IMR-90 (cell line): ENCODE results near the gene RAPGEF5. TPM values are rescaled to one million over a fixed set of nuclear protein-coding genes. Genes with fewer than 3 reads are reported as not detected.

Source experiments
- ATAC-seq: fragments of 200-7000 bp; cut with Tn5 transposase; 2 replicates; pipeline ENCODE4 v1.9.1; 2020; ENCODE audit warnings: low read depth, mild to moderate bottlenecking, moderate library complexity
- BruUV-seq: library from RNA; stranded (reverse); fragments of 400-500 nt; replicated peaks from 2 replicates; lab custom pipeline; 2021; lab: Mats Ljungman, UMichigan
- CTCF ChIA-PET: fragments of 300-600 bp; formaldehyde crosslinking; extraction: SDS; loops from one replicate; lab custom pipeline; 2021; ENCODE audit warnings: antibody characterized with exemption; lab: Yijun Ruan, JAX
- POLR2A ChIA-PET: fragments of 300-600 bp; sonication (Branson Sonifier 250); formaldehyde crosslinking; loops from one replicate; lab custom pipeline; 2022; ENCODE audit warnings: antibody characterized with exemption; ENCODE audit not compliant: unreplicated experiment; lab: Charles Lee
- DNase-seq: peaks from one replicate; pipeline ENCODE4 v3.0.0; 2013
- H2AFZ ChIP-seq: replicated peaks from 2 replicates; pipeline ENCODE3; 2013; ENCODE audit warnings: low read length, mild to moderate bottlenecking; ENCODE audit not compliant: poor library complexity
- H2AK5ac ChIP-seq: 2 replicates; pipeline ENCODE4 v1.6.1; 2013; ENCODE audit warnings: low read depth, low read length, inconsistent platforms
- H2AK9ac ChIP-seq: replicated peaks from 2 replicates; pipeline ENCODE3; 2013; ENCODE audit warnings: mild to moderate bottlenecking, low read depth, low read length, moderate library complexity; ENCODE audit not compliant: poor library complexity
- H2BK120ac ChIP-seq: 2 replicates; pipeline ENCODE4 v1.6.1; 2013; ENCODE audit warnings: low read depth, low read length, inconsistent platforms
- H2BK15ac ChIP-seq: 3 replicates; pipeline ENCODE4 v1.6.1; 2013; ENCODE audit warnings: low read depth, low read length, inconsistent platforms
- H2BK20ac ChIP-seq: 2 replicates; pipeline ENCODE4 v1.6.1; 2013; ENCODE audit warnings: low read depth, mild to moderate bottlenecking, inconsistent platforms, low read length, moderate library complexity
- H2BK5ac ChIP-seq: 2 replicates; pipeline ENCODE4 v1.6.1; 2013; ENCODE audit warnings: mild to moderate bottlenecking, low read depth, low read length, inconsistent platforms; ENCODE audit not compliant: poor library complexity, severe bottlenecking
- H3K14ac ChIP-seq: replicated peaks from 2 replicates; pipeline ENCODE4 v1.6.1; 2013; ENCODE audit warnings: low read depth, low read length, inconsistent platforms
- H3K18ac ChIP-seq: 2 replicates; pipeline ENCODE4 v1.6.1; 2013; ENCODE audit warnings: low read depth, low read length, control low read depth
- H3K23ac ChIP-seq: 2 replicates; pipeline ENCODE4 v1.6.1; 2013; ENCODE audit warnings: low read depth, low read length, inconsistent platforms
- H3K27ac ChIP-seq: 2 replicates; pipeline ENCODE4 v1.5.1; 2013; ENCODE audit warnings: mild to moderate bottlenecking, control low read depth, low read length; ENCODE audit not compliant: insufficient read depth
- H3K27me3 ChIP-seq: 2 replicates; pipeline ENCODE4 v1.6.1; 2013; ENCODE audit warnings: low read length; ENCODE audit not compliant: control insufficient read depth, insufficient read depth
- H3K36me3 ChIP-seq: 2 replicates; pipeline ENCODE4 v1.6.1; 2013; ENCODE audit warnings: low read length, mixed read lengths; ENCODE audit not compliant: control insufficient read depth, insufficient read depth
- H3K4ac ChIP-seq: 2 replicates; pipeline ENCODE4 v1.6.1; 2013; ENCODE audit warnings: low read depth, low read length, inconsistent platforms
- H3K4me1 ChIP-seq: 2 replicates; pipeline ENCODE4 v1.6.1; 2013; ENCODE audit warnings: low read length, mixed read lengths; ENCODE audit not compliant: control insufficient read depth, insufficient read depth
- H3K4me2 ChIP-seq: 2 replicates; pipeline ENCODE4 v1.6.1; 2013; ENCODE audit warnings: low read depth, mild to moderate bottlenecking, control low read depth, low read length, moderate library complexity
- H3K4me3 ChIP-seq: 2 replicates; pipeline ENCODE4 v1.5.1; 2013; ENCODE audit warnings: low read depth, mild to moderate bottlenecking, control low read depth, low read length, moderate library complexity; ENCODE audit not compliant: insufficient read depth
- H3K56ac ChIP-seq: 2 replicates; pipeline ENCODE4 v1.6.1; 2013; ENCODE audit warnings: low read length, inconsistent platforms; ENCODE audit not compliant: insufficient read depth; ENCODE audit errors: extremely low read depth
- H3K79me1 ChIP-seq, 2 experiments: 2 replicates each; pipeline ENCODE4 v1.6.1; 2013; ENCODE audit warnings: low read length in 2 of 2, inconsistent platforms in 1 of 2, low read depth in 1 of 2
- H3K9ac ChIP-seq: 2 replicates; pipeline ENCODE4 v1.6.1; 2013; ENCODE audit warnings: low read depth, low read length, control low read depth
- H3K9me1 ChIP-seq: 2 replicates; pipeline ENCODE4 v1.6.1; 2013; ENCODE audit warnings: low read length, inconsistent platforms; ENCODE audit not compliant: insufficient read depth
- H3K9me3 ChIP-seq: 2 replicates; pipeline ENCODE4 v1.6.1; 2013; ENCODE audit warnings: low read length; ENCODE audit not compliant: control insufficient read depth, insufficient read depth
- H4K20me1 ChIP-seq: 2 replicates; pipeline ENCODE4 v1.6.1; 2013; ENCODE audit warnings: low read length, inconsistent platforms; ENCODE audit not compliant: insufficient read depth
- H4K5ac ChIP-seq: 2 replicates; pipeline ENCODE4 v1.6.1; 2013; ENCODE audit warnings: mild to moderate bottlenecking, low read depth, low read length, control low read depth
- H4K8ac ChIP-seq, 2 experiments: 2 replicates each; pipeline ENCODE4 v1.6.1; 2013; ENCODE audit warnings: low read depth in 2 of 2, low read length in 2 of 2, control low read depth in 1 of 2, inconsistent platforms in 1 of 2
- H4K91ac ChIP-seq: 2 replicates; pipeline ENCODE4 v1.6.1; 2013; ENCODE audit warnings: low read depth, low read length, inconsistent platforms; ENCODE audit not compliant: insufficient read depth
- BHLHE40 ChIP-seq: fragments of 150-350 bp; IDR thresholded peaks from 2 replicates; pipeline ENCODE4 v1.6.1; 2016; ENCODE audit warnings: mild to moderate bottlenecking, low read depth, low read length
- CHD1 ChIP-seq: IDR thresholded peaks from 2 replicates; pipeline ENCODE4 v1.6.1; 2012; ENCODE audit warnings: low read depth, low read length, improper control_type of control experiment
- FOS ChIP-seq: fragments of 150-350 bp; IDR thresholded peaks from 2 replicates; pipeline ENCODE4 v1.6.1; 2016; ENCODE audit warnings: low read depth, low read length
- MAFK ChIP-seq: IDR thresholded peaks from 2 replicates; pipeline ENCODE4 v1.6.1; 2012; ENCODE audit warnings: low read depth, low read length, improper control_type of control experiment
- MAZ ChIP-seq: IDR thresholded peaks from 2 replicates; pipeline ENCODE4 v1.6.1; 2012; ENCODE audit warnings: low read depth, mild to moderate bottlenecking, low read length, improper control_type of control experiment, moderate library complexity, borderline replicate concordance
- NFE2L2 ChIP-seq: fragments of 150-350 bp; IDR thresholded peaks from 2 replicates; pipeline ENCODE4 v1.6.1; 2016; ENCODE audit warnings: low read depth, mild to moderate bottlenecking, low read length
- SMC3 ChIP-seq: fragments of 150-350 bp; IDR thresholded peaks from 2 replicates; pipeline ENCODE4 v1.6.1; 2016; ENCODE audit warnings: low read depth, mild to moderate bottlenecking, antibody characterized with exemption, low read length, moderate library complexity
- WGBS, 2 experiments: methylation state at CpG; one replicate each; pipeline versions ENCODE4 v1.1.5 to v1.1.7; 2013; ENCODE audit warnings: missing lambda C conversion rate in 2 of 2; ENCODE audit not compliant: insufficient read length in 1 of 2; ENCODE audit errors: extremely low coverage in 2 of 2; 5-methylcytosine and 5-hydroxymethylcytosine counted together
- dilution Hi-C: fragments of 300-500 bp; cut with HindIII; formaldehyde crosslinking; loops from one replicate; pipeline ENCODE4 v1.14.3; 2018; ENCODE audit warnings: low sequenced_read_pairs; ENCODE audit not compliant: unreplicated experiment
- in situ Hi-C: fragments of 300-500 bp; cut with MboI; formaldehyde crosslinking; loops from 3 replicates; pipeline ENCODE4 v1.14.3; 2019; ENCODE audit warnings: low sequenced_read_pairs, inconsistent platforms, mixed read lengths
- intact Hi-C: fragments of 100-400 bp; cut with micrococcal nuclease; formaldehyde crosslinking; loops from 2 replicates; pipeline ENCODE4 v1.10.0; 2022
- polyA plus RNA-seq, 3 experiments: library from polyadenylated mRNA; depleted of rRNA; stranded (reverse); fragments of >200 nt; gene quantifications; 2 replicates each; pipeline ENCODE4 v1.2.3, GENCODE V29; 2012; ENCODE audit warnings: low replicate concordance in 1 of 3
- total RNA-seq: library from RNA; depleted of rRNA; stranded (reverse); fragments of >200 nt; gene quantifications from 2 replicates; pipeline ENCODE4 v1.2.3, GENCODE V29; 2012
- TF ChIP-seq, protein P1 (sequence below): fragments of 150-350 bp; IDR thresholded peaks from 2 replicates; pipeline ENCODE4 v1.6.1; 2017; ENCODE audit warnings: mild to moderate bottlenecking, antibody characterized with exemption, low read length, low read depth
- TF ChIP-seq, protein P2 (sequence below): conservative IDR thresholded peaks from 2 replicates; pipeline ENCODE4 v1.5.1; 2012; ENCODE audit warnings: mild to moderate bottlenecking, low read depth, low read length, improper control_type of control experiment

RAPGEF5 gene
- total and polyA plus RNA-seq, 2 of the 4 experiments (the other 2 are of a cell fraction) = 0.05 to 0.18 TPM

DNA sequence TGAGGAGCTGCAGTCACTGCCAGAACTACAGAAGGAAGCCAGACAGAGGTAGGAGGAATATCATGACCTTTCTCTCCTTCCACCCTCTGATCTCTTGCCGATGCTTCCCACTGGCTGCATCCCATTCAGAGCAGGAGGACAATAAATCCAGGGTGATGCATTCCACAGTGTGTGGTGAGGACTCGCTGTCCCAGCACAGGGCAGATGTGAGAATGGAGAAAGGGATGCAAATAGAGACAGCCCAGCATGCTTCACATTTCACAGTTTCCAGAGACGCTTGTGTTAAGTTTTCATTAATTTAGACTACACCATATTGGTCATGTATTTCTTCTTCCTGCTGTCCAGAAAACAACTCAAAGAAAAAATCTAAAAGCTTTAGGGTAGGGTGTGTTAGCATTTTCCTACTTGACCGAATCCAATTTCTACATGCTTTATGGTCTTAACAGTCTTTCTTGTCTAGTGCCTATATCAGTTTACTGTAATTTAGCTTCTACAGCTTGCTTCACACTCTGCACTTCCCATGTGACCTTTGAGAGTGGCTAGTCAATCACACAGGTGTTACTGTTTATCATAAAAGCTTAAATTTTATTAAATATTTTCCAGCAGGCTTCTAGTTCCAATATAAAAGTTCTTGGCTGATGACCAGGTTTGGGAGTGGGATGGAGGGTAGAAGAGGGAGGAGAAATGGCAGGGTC lies 155.6 kb downstream of the RAPGEF5 start:
- H4K5ac ChIP-seq = no peak overlapping the region
- no peaks in the 10 kb centered on the region for H3K9me3 ChIP-seq
- DNase-seq (no peak), ATAC-seq (no peak)
- ChIA-PET POLR2A (no interaction called here), CTCF (no interaction called here)
- H3K4ac ChIP-seq = no peak overlapping the region
- H2AK9ac ChIP-seq = no peak overlapping the region
- no peaks in the 10 kb centered on the region for H3K79me1 ChIP-seq
- no peak overlapping the region for H4K91ac ChIP-seq
- H3K18ac ChIP-seq = no peak overlapping the region
- H3K27ac ChIP-seq = no peak overlapping the region
- dilution Hi-C loops (no loop called here), in situ Hi-C loops (no loop called here), intact Hi-C loops (no loop called here)
- no peak for TF ChIP-seq CHD1
- TF ChIP-seq SMC3 = no peak
- no peak for TF ChIP-seq FOS
- TF ChIP-seq NFE2L2 = no peak
- TF ChIP-seq, protein P1, sequence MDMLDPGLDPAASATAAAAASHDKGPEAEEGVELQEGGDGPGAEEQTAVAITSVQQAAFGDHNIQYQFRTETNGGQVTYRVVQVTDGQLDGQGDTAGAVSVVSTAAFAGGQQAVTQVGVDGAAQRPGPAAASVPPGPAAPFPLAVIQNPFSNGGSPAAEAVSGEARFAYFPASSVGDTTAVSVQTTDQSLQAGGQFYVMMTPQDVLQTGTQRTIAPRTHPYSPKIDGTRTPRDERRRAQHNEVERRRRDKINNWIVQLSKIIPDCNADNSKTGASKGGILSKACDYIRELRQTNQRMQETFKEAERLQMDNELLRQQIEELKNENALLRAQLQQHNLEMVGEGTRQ = no peak
- no peak for TF ChIP-seq MAFK
- TF ChIP-seq, protein P2, sequence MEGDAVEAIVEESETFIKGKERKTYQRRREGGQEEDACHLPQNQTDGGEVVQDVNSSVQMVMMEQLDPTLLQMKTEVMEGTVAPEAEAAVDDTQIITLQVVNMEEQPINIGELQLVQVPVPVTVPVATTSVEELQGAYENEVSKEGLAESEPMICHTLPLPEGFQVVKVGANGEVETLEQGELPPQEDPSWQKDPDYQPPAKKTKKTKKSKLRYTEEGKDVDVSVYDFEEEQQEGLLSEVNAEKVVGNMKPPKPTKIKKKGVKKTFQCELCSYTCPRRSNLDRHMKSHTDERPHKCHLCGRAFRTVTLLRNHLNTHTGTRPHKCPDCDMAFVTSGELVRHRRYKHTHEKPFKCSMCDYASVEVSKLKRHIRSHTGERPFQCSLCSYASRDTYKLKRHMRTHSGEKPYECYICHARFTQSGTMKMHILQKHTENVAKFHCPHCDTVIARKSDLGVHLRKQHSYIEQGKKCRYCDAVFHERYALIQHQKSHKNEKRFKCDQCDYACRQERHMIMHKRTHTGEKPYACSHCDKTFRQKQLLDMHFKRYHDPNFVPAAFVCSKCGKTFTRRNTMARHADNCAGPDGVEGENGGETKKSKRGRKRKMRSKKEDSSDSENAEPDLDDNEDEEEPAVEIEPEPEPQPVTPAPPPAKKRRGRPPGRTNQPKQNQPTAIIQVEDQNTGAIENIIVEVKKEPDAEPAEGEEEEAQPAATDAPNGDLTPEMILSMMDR = no peak
- TF ChIP-seq BHLHE40 = no peak
- TF ChIP-seq MAZ = no peak
- H3K27me3 ChIP-seq = peaks cover 2% of the 10 kb centered on the region; the same call in 1 of the 2 replicates
- no peak overlapping the region for H2BK5ac ChIP-seq
- no peak overlapping the region for H3K14ac ChIP-seq
- no peak overlapping the region for H2AFZ ChIP-seq
- no peak overlapping the region for H3K9ac ChIP-seq
- H2BK120ac ChIP-seq = no peak overlapping the region
- H3K36me3 ChIP-seq = no peaks in the 10 kb centered on the region
- no peaks in the 10 kb centered on the region for H4K20me1 ChIP-seq
- H3K23ac ChIP-seq = no peak overlapping the region
- no peak overlapping the region for H4K8ac ChIP-seq
- H3K4me2 ChIP-seq = no peak overlapping the region
- no peaks in the 10 kb centered on the region for H3K4me1 ChIP-seq
- H2AK5ac ChIP-seq = no peak overlapping the region
- no peak overlapping the region for H3K56ac ChIP-seq
- WGBS, 2 experiments = no CpG with 5 or more reads among the region's 4 CpGs
- no peak overlapping the region for H3K4me3 ChIP-seq
- no peak overlapping the region for H2BK20ac ChIP-seq
- BruUV-seq = no TSS peak
- no peaks in the 10 kb centered on the region for H3K9me1 ChIP-seq
- H2BK15ac ChIP-seq = no peak overlapping the region
